HuH-7.5 (cell line): ENCODE data around the gene TAF5L.
"Not testable (repeated sequence)": the region's sequence is repeated elsewhere in the genome, so short reads cannot be mapped to it uniquely, and the experiment has no call there.

Source experiments
- DNase-seq: peaks from one replicate; pipeline ENCODE4 v3.0.0; 2011; ENCODE audit warnings: low spot score

Gene TAF5L

GRCh38 chr1:229642376-229642775, 16.5 kb upstream of the TAF5L start:
- DNase-seq: no peak

DNA sequence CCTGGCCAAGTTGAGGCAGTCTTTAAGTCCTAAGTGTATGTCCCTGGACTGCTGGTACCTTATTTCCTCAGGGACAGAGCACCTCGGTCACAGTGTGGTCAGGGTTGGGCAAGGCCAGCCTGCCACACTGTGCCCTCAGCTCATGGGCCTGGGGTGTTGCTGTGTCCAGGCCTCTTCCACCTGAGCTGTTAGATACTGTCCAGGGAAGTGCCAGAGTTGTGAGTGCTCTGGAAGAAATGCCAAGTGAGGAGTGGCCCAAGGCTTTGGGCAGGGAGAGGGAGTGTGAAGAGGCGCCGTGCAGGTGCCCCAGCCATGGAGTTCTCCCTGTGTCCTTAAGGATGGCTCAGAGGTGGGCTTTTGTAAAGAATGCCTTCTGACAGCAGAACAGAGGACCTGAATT, 15.4 kb upstream of the TAF5L start:
- no peak for DNase-seq

DNA sequence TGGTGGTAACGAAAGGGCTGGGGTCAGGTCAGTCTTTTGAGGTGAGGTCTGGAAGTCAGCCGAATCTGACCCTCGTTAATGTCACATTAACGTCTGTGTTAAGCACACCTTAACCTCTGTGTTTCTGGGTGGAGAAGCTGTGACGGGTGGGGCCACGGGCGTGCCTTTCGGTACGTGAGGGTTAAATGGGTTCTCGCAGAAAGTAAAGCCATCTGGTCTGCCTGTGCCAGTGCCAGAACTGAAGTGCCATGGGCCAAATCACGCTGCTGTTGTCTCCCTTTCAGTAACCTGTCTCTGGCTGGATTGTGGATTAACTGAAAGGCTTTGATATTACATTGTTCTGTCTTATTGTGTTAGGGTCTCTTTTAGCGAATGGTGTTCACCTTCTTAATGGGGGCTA, 14.5 kb upstream of the TAF5L start:
- DNase-seq: no peak

DNA sequence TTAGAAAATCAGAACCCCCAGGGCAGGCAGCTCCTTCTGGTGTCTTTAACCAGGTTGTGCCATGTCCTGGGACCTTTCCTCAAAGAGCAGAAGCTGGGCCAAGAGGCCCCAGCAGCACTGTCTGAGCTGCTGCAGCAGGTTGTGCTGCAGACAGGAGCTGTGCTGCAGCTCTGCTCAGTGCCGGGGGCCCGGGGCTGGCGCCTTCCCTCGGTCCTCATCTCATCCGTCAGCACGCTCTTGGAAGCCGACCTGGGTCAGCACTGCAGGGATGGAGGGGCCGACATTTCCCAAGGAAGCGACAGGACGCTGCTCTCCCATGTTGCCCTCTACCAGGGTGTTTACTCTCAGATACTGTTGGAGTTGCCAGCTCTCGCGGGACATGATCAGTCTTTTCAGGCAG, 11.8 kb upstream of the TAF5L start:
- DNase-seq: no peak

- DNase-seq: no peak
These were observed 10.1 kb upstream of the TAF5L start for GRCh38 chr1:229636042-229636441.

- no peak for DNase-seq
These were observed 6.0 kb upstream of the TAF5L start for GRCh38 chr1:229631966-229632365.

DNA sequence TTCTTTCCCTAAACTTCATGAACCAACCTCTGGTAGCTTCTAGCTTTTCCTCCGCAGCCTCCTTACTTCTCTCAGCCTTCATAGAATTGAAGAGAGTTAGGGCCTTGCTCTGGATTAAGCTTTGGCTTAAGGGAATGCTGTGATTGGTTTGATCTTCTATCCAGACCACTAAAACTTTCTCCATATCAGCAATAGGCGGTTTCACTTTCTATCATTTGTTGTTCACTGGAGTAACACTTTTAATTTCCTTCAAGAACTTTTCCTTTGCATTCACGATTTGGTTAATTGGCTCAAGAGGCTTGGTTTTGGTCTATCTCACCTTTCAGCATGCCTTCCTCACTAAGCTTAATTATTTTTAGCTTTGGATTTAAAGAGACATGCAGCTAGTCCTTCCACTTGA, 5.2 kb upstream of the TAF5L start:
- no peak for DNase-seq

DNA sequence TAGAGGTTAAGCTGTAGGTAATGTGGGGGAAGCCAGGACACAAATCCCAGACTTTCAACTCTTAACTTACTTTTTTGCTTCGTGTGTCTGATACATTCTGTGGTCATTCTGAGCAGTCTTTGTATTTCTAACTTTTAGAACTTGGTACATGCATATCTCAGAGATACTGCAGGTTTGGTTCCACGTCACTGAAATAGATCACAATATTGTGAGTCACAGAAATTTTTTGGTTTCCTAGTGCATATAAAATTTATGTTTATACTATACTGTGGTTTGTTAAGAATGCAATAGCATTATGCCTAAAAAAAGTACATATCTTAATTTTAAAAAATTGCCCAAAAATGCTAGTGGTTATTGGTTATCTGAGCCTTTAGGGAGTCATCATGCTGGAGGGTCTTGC, 3.3 kb upstream of the TAF5L start:
- DNase-seq: no peak

DNA sequence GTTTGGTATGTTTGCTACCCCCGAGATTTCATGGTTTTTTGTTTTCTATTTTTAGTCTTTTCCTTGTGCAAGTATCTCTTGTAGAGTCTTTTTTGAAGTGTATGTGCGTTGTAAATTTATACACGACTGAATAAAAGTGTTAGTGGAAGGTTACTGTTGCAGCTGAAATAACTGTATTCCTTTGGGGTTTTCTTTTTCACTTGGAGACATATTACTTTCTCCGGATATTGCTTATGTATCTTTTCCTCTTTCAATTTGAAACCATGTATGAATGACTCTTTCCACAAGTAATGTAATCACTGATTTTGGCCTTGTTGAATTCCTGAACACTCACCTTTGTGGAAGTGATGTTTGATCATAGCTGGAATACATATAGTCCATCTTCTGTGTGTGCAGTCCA, 1.1 kb upstream of the TAF5L start:
- no peak for DNase-seq

DNA sequence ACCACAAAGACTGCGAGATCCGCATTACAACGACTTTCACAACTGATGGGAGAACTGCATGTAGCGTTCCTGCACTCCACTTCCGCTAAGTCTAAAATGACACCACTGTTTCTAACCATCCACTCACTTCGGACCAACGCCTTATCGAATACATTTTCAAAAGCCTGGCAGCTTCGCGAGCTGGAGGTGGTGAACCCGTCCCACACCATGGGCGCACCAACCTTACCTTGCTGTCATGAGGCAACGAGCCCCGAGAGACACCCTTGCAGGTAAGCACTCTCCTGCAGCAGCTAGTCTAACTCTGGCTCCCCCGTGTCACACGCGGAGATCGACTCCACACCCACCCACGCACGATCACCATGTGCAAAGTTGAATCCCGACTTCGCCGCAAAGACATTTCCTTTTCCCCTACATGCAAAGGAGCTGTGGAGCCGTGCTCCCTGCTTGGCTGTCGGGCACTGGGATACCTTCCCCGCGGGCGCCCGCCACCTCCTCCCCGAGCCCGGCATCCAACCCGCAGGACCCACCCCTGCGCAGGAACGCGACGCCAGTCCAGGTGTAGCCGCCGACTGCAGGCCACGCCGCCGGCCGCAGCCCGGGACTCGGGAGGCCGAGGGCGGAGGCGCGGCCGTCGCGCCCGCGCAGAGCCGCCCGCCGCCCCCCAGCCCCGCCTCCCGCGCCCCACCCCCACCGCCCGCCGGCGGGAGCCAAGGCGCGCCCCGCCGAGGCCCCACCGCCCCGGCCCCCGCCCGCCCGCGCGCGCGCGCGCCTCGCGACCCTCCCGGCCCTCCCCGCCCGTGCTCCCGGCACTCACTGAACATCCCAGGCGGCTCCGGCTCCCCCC, 629 bp downstream of the TAF5L start:
- peak; percentile 82 for DNase-seq

DNA sequence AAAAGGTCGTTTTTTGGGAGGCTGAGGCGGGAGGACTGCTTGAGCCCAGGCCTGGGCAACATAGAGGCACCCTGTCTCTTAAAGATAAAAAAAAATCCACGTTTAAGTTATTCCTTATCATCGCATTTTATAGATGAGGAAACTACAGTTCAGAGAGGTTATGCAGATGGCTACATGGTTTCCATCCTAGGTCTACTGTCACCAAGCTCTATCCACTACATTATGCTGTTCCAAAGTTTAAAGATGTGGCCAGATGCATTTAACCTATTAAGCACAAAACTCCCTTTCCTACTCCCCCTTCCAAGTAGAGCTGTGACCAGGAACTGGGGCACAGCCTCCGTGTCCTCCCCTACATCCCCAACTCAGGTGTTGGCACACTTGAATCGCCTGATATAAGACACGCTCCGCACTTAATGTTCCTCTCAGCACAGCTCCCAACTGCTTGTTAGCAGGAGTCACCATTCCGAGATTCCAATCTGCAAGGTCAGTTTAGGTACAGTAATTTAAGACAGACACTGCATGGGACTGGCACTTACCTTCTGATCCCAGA, 1.3 kb downstream of the TAF5L start:
- peak; percentile 18 for DNase-seq

DNA sequence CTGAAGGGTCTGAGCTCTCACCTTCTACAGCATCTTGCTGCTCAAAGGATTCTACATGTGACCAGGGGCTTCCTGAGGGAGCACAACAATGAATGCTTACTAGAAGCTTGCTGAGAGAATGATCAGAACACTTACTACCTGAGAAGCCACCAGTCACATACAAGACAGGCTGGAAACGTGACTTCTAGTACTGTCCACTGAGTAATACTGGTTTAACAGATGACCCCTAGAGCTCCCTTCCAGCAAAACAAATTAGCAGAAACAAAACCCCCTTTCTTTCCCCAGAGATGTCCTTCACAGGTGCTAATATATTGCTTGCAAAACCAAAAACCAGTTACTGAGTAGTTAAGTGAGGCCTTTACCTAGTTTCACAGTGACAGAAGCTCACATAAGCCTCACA, 2.1 kb downstream of the TAF5L start:
- no peak for DNase-seq

DNA sequence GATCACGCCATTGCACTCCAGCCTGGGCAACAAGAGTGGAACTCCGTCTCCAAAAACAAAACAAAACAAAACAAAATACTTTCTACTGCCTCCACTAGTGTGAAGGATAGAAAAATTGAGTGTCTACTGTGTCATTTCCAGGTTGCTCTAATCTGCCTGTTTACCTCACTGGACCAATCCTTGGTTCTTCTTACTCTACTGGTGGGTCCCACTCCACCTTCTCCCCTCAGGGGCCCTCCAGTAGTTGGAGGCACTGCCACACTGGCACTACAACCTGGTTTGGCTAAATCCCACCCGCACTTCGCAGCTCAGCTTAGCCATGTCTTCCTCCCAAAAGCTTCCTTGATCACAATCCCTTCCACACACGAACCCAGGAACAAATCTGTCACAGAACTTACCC, 2.7 kb downstream of the TAF5L start:
- DNase-seq: no peak

- not testable (repeated sequence) for DNase-seq
These were observed 3.2 kb downstream of the TAF5L start for GRCh38 chr1:229622641-229623120.

- no peak for DNase-seq
These were observed 4.3 kb downstream of the TAF5L start for GRCh38 chr1:229621663-229622062.

DNA sequence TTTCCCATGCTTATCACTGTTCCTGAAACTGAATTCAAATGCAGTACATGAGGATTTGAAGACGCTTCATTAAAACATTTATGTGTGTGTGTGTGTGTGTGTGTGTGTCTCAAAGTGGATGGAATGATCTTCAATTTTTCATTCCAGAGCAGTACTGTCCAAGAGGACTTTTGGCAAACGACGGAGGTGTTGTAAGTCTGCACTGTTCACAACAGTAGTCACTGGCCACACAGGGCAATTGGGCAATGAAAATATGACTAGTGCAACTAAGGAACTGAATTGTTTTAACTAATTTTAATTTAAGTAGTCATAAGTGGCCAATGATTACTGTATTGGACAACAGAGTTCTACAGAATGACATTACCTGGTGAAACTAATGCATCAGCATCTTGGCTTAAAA, 5.0 kb downstream of the TAF5L start:
- DNase-seq: no peak

DNA sequence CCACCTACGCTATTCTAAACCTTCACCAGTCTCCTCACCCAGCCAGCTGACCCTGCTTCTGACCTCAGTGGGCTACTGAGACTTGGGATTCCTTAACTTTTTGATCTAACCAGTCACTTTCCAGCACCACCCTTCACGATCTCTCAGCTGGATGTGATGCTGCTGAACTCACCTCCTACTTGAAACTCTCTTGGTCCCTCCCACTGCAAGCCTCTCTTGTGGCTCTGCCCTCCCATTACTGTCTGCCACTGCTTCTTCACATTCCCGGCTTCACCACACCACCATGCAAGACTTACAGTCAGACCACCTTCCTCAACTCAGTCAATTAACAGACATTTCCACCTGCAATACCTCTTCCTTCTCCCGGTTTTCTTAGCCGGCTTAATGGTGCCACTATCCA, 6.3 kb downstream of the TAF5L start:
- DNase-seq: no peak

DNA sequence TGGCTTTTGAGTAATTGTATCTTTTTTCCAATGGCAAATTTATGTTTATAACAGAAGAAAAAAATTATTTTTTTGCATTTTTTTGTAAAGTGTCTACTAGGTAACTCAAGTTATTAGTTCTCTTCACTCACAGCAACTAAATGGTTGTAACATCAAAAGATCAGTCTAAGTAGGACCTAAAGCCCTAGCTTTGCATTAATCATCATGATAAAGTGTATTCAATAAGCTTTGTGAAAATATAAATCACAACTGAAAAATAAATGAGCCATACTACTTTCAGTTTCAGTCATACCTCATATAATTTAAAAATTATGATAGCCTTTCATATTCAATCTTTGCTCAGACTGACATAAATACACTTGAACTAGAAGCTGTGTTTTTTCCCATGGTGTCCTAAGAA, 6.9 kb downstream of the TAF5L start:
- no peak for DNase-seq

DNA sequence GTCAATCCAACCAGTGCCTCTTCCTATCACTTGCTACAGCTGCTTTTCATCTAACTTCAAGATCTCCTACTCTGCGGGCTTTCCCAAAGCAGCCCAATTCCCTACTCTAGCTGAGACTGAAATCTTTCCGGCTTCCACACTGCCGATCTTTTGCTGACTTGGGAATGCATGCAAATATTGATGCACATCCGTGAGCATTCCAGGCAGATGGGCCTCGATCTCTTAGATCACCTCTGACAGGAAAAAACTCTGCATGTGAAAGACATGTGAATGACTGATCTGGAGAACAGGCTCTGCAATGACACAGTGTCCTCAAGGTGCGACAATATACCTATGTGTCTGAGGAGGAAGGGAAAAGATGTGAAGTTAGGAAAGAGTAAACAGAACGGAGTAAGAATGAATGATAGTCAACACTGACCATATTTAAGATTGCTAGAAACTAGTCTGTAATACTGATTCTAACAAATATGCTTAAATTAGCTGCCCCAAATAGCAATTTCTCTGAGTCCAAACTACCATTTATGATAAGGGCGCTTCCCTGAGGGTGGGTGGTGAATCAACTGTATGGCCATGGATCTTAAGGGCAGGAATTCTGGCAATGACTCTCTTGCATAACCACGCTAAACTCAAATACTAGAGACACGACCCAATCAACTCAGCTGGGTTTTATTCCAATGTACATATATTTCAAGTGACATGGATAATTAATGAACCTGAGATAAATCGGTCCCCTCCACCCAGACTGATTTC, 8.4 kb downstream of the TAF5L start:
- no peak for DNase-seq

- DNase-seq: no peak
These were observed 11.2 kb downstream of the TAF5L start for GRCh38 chr1:229614701-229615100.

GRCh38 chr1:229613938-229614337, 12.0 kb downstream of the TAF5L start:
- DNase-seq: no peak

DNA sequence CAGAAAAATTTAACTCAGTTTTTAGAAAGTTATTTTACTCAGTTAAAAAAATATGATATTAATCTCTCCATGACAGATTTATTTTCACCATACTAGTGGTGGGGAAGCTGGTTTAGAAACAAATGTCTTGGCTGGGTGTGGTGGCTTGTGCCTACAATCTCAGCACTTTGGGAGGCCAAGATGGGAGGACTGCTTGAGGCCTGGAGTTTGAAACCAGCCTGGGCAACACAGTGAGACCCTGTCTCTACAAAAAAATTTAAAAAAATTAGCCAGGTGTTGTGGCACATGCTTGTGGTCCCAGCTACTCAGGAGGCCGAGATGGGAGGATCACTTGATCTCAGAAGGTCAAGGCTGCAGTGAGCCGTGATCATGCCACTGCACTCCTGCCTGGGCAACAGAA, 17.3 kb downstream of the TAF5L start:
- DNase-seq: no peak

DNA sequence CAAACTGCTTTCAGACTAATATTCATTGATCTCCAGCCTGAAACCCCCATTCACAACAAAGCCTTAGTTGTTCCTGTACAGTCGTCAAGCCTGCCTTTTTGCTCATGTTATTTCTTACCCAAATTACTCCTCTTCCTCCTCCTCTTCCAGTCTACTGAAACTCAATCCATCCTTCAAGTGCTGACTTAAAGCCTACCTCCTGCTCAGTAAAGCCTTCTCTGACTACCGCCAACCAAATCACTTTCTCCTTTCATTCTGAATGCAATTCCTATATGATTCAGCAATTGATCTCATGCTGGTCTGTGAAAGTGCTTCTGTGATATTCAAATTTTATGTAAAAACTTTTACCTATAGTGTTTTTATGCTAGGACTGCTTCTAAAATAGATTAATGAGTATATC, 18.6 kb downstream of the TAF5L start:
- no peak for DNase-seq
